ENCODE data around the gene BEGAIN. TPM values are rescaled to one million over a fixed set of nuclear protein-coding genes. Genes with fewer than 3 reads are reported as not detected.

The BEGAIN gene
- total RNA-seq, 4 donors from 2014 or later: 0.22 to 1.3 (median 0.50) TPM; not detected in 1

GRCh38 chr14:100629696-100630095 is 42.5 kb upstream of the BEGAIN start:
- TF ChIP-seq POLR2A (IDR thresholded peaks at IDR 0.05): no peak
- TF ChIP-seq, protein P1, sequence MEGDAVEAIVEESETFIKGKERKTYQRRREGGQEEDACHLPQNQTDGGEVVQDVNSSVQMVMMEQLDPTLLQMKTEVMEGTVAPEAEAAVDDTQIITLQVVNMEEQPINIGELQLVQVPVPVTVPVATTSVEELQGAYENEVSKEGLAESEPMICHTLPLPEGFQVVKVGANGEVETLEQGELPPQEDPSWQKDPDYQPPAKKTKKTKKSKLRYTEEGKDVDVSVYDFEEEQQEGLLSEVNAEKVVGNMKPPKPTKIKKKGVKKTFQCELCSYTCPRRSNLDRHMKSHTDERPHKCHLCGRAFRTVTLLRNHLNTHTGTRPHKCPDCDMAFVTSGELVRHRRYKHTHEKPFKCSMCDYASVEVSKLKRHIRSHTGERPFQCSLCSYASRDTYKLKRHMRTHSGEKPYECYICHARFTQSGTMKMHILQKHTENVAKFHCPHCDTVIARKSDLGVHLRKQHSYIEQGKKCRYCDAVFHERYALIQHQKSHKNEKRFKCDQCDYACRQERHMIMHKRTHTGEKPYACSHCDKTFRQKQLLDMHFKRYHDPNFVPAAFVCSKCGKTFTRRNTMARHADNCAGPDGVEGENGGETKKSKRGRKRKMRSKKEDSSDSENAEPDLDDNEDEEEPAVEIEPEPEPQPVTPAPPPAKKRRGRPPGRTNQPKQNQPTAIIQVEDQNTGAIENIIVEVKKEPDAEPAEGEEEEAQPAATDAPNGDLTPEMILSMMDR (IDR thresholded peaks at IDR 0.05): no peak
- intact Hi-C loops (cut with DNase I): no loop called here
- no peaks in the 10 kb centered on the region for H3K4me1 ChIP-seq
- no peaks in the 10 kb centered on the region for H3K36me3 ChIP-seq
- no peak for DNase-seq
- no peaks in the 10 kb centered on the region for H3K9me3 ChIP-seq
- H3K27ac ChIP-seq: no peak overlapping the region
- no peaks in the 10 kb centered on the region for H3K27me3 ChIP-seq
- 80 to 87% methylated on average over 12 to 15 of the region's 15 CpGs for WGBS, 2 donors
- no peak overlapping the region for H3K4me3 ChIP-seq (replicated peaks in 1 of 3)

GRCh38 chr14:100629098-100629497 is 41.9 kb upstream of the BEGAIN start:
- H3K27ac ChIP-seq: no peak overlapping the region
- intact Hi-C loops (cut with DNase I): no loop called here
- H3K4me1 ChIP-seq: no peaks in the 10 kb centered on the region
- H3K9me3 ChIP-seq: no peaks in the 10 kb centered on the region
- TF ChIP-seq, protein P1 (IDR thresholded peaks at IDR 0.05): no peak
- no peak for TF ChIP-seq POLR2A (IDR thresholded peaks at IDR 0.05)
- no peaks in the 10 kb centered on the region for H3K27me3 ChIP-seq
- DNase-seq: peak; percentile 10 to 20
- H3K4me3 ChIP-seq (replicated peaks in 1 of 3): no peak overlapping the region
- 29 to 60% methylated on average over 1 to 7 of the region's 13 CpGs for WGBS, 2 donors
- H3K36me3 ChIP-seq: no peaks in the 10 kb centered on the region

DNA sequence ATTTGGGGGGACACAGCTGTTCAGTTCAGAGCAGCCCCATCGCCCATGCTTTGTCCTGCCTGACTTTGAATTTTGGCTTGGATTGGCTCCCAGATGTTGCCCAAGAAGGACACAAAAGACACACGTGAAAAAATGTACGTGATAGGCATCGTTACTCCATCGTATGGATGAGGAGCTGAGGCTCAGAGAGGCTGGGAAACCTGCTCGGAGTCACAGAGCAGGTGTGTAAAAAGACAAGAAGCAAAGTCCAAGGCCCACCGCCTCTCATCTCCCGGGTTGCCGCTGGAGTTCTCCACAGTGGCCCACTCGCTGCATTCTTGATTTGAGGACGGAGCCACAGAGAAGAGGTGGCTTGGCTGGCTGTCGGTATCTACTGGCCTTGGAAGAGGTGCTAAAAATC is 41.0 kb upstream of the BEGAIN start:
- Histone ChIP-seq H3K27me3 (no peaks in the 10 kb centered on the region), H3K36me3 (no peaks in the 10 kb centered on the region), H3K4me3 (replicated peaks in 1 of 3) (no peak overlapping the region), H3K27ac (no peak overlapping the region), H3K9me3 (no peaks in the 10 kb centered on the region), H3K4me1 (no peaks in the 10 kb centered on the region)
- no peak for DNase-seq
- TF ChIP-seq POLR2A (IDR thresholded peaks at IDR 0.05): no peak
- TF ChIP-seq, protein P1 (IDR thresholded peaks at IDR 0.05): no peak
- intact Hi-C loops (cut with DNase I): no loop called here
- 92 to 94% methylated on average over 12 of the region's 12 CpGs for WGBS, 2 donors

DNA sequence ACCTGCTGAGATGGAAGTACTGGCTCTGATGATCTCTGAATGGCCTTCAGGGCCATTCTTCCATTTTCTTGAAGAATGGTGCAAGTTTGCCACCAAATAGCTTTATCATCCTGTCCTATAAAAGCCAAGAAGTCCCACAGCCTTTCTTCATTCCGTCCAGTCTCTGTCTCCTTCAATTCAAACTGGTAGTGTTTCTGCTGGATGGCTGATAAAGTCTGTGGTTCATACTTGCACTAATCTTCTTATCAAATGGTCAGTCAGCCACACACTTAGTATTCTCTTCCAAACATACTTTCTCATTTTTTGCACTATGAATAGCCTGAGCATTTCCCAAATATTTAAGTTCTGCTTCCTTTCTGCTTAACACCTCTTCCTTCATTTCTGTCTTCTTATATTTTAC is 39.4 kb upstream of the BEGAIN start:
- no peak for DNase-seq
- no peaks in the 10 kb centered on the region for H3K36me3 ChIP-seq
- H3K27ac ChIP-seq: no peak overlapping the region
- no peak overlapping the region for H3K4me3 ChIP-seq (replicated peaks in 1 of 3)
- WGBS, 2 donors: 83 to 100% methylated on average over 1 of the region's 1 CpG
- TF ChIP-seq POLR2A (IDR thresholded peaks at IDR 0.05): no peak
- TF ChIP-seq, protein P1 (IDR thresholded peaks at IDR 0.05): no peak
- H3K9me3 ChIP-seq: no peaks in the 10 kb centered on the region
- no peaks in the 10 kb centered on the region for H3K27me3 ChIP-seq
- H3K4me1 ChIP-seq: no peaks in the 10 kb centered on the region
- intact Hi-C loops (cut with DNase I): no loop called here

- no peak for DNase-seq
- no peaks in the 10 kb centered on the region for H3K9me3 ChIP-seq
- no peaks in the 10 kb centered on the region for H3K36me3 ChIP-seq
- no peak overlapping the region for H3K27ac ChIP-seq
- H3K27me3 ChIP-seq: no peaks in the 10 kb centered on the region
- intact Hi-C loops (cut with DNase I): no loop called here
- H3K4me1 ChIP-seq: peaks cover 0 to under 1% of the 10 kb centered on the region in 2 donors
- 72 to 81% methylated on average over 8 of the region's 8 CpGs for WGBS, 2 donors
- no peak overlapping the region for H3K4me3 ChIP-seq (replicated peaks in 1 of 3)
- no peak for TF ChIP-seq POLR2A (IDR thresholded peaks at IDR 0.05)
- TF ChIP-seq, protein P1 (IDR thresholded peaks at IDR 0.05): no peak
Observed at GRCh38 chr14:100623961-100624360, 36.7 kb upstream of the BEGAIN start.

Data from thyroid gland (tissue), 4 donors.